ENCODE measurements around the gene RHBDD3.

The RHBDD3 gene

GRCh38 chr22:29306175-29306834 lies 38.5 kb upstream of the RHBDD3 start, which contains the start of gene GAS2L1:
Gene GAS2L1 (plus strand): TSS chr22:29306650. CDS start chr22:29308106, 1,456 bp downstream.
- DNase-seq: peak; percentile 83

GRCh38 chr22:29305836-29306174 lies 38.0 kb upstream of the RHBDD3 start:
- no peak for DNase-seq

- DNase-seq: no peak
Measured at GRCh38 chr22:29302681-29303465, 35.1 kb upstream of the RHBDD3 start.

GRCh38 chr22:29302402-29302680 lies 34.6 kb upstream of the RHBDD3 start:
- DNase-seq: no peak

DNA sequence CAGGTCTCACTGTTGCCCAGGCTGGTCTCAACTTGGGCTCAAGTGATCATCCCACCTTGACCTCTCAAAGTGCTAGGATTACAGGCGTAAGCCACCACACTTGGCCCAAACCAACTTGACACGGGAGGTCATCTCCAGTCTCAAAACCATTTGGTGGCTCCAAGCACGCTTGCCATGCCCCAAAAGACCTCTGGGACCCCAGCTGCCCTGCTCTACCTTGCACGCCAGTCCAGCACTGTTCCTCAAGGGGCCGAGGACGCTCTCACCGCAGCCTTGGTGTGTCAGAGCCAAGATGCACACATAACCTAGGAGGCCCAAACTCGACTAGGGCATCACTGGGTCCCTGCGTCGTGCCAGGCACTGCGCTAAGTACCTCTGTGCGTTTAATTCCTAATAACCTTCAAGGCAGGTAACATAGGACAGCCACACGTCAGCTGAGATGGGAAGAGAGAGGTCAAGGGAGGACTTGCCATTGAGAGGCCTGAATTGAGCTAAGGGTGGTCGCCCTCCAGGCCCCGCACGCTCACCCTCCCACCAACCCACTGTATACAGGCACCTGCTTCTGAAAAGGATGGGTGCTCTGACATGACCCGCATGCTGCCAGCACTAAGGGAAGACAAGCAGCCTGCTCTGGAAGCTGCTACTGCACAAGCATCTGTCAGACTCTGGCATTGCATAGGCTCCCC lies 34.1 kb upstream of the RHBDD3 start:
- DNase-seq: no peak

- DNase-seq: no peak
Measured at GRCh38 chr22:29300807-29301601, 33.2 kb upstream of the RHBDD3 start.

GRCh38 chr22:29300467-29300806 lies 32.7 kb upstream of the RHBDD3 start:
- no peak for DNase-seq

- no peak for DNase-seq
Measured at GRCh38 chr22:29299136-29299900, 31.5 kb upstream of the RHBDD3 start.

- no peak for DNase-seq
Measured at GRCh38 chr22:29298641-29299040, 30.9 kb upstream of the RHBDD3 start.

DNA sequence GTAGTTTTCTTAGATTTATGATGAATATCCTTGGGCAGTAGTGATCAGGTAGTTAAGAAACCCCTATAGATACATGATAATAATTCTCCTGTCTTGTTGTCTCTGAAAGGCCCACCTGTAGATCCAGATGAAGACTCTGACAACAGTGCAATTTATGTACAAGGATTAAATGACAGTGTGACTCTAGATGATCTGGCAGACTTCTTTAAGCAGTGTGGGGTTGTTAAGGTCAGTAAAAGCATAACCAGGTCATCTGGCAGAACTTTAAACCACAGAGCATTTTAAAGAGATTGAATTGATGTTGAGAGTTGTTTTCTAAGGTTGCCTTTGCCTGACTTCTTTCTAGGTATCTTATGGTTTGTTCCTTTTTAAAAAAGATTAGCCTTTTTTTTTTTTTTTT lies 24.6 kb upstream of the RHBDD3 start:
- no peak for DNase-seq

DNA sequence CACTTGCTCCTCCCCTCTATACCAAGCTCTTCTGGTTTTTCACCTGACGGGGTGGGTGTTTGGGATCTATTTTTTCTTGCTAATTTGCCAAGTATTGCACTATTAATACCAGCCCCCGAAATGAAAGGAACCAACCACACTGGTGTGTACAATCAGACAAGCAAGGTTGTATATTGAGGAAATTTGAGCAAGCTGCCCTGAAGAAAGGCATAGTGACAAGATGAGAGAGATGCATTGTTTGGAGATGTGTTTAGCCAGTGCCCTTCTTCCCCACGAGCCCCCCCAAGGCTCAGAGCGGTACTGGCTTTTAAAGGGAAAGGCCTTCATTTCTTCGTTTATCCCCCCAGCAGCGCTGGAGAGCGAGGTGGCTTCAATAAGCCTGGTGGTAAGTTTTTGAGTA lies 23.4 kb upstream of the RHBDD3 start:
- no peak for DNase-seq

DNA sequence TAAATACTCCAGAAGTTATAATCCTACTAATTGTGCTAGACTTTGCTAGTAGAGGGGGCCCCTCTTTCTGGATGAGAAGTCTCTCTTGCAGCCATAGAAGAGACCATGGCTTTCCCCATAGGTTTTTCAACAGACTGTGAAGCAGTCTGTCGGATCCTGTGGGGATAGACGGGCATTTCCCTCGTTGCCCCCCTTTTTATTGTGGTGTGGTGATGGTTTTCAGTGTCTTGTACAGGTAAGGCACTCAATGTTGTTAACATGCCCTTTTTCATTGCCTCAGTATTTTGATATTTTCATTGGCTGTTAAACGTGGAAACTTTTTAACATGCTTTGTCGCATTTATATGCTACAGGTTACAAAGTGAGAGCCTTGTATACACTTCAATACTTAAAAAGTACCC lies 22.3 kb upstream of the RHBDD3 start:
- DNase-seq: no peak

- no peak for DNase-seq
Measured at GRCh38 chr22:29288837-29289236, 21.1 kb upstream of the RHBDD3 start.

GRCh38 chr22:29284196-29284595 lies 16.4 kb upstream of the RHBDD3 start:
- DNase-seq: no peak

DNA sequence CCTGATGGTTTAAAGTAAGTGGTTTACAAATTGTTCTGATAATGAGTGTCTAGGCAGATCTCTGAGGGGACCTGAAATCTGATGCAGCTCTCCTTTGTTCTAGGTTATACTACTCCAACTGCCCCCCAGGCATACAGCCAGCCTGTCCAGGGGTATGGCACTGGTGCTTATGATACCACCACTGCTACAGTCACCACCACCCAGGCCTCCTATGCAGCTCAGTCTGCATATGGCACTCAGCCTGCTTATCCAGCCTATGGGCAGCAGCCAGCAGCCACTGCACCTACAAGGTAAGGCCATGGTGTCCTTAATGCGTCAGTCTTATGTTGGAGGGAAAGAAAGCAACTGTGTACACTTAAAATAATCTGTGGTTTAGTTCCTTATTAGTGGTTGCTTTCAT lies 10.1 kb upstream of the RHBDD3 start:
- DNase-seq: no peak

- DNase-seq: no peak
Measured at GRCh38 chr22:29275819-29276565, 8.2 kb upstream of the RHBDD3 start.

DNA sequence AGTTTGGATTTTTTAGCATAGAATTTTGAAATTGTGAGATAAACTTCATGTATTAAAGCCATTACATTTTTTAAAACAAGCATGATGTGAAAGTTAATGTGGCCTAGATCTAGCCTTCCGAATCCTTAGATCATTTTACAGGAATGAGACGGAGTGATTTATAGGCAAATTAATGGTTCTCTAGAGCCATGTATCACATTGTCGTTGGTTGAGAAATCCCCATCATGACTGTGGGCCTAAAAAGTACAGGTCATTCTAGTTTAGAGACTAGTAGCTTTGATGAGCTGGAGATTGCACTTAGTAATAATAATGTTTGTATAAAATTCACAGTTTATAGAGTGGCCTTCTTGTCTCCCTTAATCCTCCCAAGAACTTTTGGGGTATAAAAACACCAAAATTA lies 7.4 kb upstream of the RHBDD3 start:
- no peak for DNase-seq

DNA sequence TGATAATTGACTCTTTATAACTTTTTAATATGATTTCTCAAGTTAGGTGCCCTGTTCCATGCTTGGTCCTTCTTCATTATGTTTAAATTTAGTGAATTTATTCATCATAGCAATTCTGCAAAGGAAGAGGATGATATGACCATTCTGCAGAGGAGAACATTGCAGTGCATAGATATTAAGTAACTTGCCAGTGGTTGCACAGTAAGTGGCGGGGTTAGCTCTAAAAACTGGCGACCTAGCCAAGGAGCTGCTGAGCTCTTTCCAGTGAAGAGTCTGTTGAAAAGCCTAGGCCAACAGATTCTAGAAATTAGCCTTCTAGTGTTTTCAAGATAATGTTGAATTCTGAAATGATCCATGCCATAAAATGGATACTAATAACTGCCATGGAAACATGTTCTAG lies 4.8 kb upstream of the RHBDD3 start:
- DNase-seq: no peak

GRCh38 chr22:29270475-29271271 lies 2.9 kb upstream of the RHBDD3 start:
- peak; percentile 92 for DNase-seq

DNA sequence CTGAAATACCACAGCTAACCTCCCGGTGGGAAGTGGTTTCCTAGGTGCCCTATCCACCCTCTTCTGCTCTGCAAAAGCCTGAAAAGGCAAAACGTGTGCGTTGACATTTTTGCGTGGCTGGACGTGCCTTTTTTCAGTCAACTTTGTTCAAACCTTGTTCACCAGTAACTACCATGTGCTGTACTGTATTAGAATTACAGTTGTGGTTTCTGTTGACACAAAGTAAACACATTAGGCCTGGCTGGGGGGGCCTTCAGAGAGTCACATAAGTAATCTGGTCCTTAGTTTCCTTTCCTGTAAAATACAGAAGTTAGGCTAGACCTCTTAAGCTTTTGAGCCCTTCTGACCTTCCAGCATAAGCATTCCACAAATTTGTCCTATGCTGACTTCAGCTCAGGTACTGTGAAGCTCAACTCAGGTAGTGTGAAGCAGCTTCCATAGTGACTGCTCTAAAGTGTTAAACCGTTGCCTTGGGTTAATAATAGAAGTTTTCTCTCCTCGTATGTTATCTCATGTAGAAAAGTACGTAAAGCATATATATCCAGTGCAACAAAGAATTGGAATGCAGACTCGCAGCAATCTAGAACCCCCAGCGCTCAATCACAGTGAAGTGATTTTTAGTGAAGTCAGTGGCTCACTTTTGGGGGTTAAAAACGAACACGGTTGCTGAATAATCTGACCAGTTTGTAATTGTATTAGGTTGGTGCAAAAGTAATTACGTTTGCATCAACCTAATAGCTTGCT lies 2.1 kb upstream of the RHBDD3 start:
- DNase-seq: no peak

GRCh38 chr22:29269230-29269604 lies 1.4 kb upstream of the RHBDD3 start:
- DNase-seq: peak; percentile 12

All from hematopoietic multipotent progenitor cell treated with erythropoietin and hydrocortisone succinate and interleukin-3 and kit ligand, for 8 days (in vitro differentiated cells).